C4-2B (cell line): ENCODE data around the gene LRRC49.

ENCODE experiments used
- H3K27ac ChIP-seq: fragments of 450-650 bp; 2 replicates; pipeline ENCODE4 v1.5.1; 2017
- CTCF ChIP-seq: fragments of 450-650 bp; conservative IDR thresholded peaks from 2 replicates; pipeline ENCODE4 v1.5.1; 2017; ENCODE audit warnings: mild to moderate bottlenecking
- ZFX ChIP-seq: fragments of 450-650 bp; IDR thresholded peaks from 2 replicates; pipeline ENCODE4 v1.6.1; 2017

The LRRC49 gene

DNA sequence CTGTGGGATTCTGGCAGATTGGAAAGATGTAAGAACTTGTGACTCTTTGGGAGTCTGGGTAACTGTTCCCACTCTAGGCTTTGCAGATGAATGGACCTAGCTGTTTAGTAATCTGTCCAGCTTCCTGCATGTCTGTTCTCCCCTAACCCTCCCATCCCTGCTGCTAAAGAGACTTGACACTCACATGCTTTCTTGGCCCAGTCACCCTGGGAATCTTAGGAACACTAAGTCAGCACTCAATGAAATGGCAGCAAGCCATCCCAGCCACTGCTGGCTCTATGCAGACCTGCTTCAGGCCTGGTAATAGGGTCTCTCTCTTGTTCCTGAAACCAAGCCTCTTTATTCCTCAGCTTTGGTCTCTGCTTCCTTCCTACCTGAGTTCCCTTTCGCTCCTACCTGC, 158.9 kb downstream of the LRRC49 start:
- no peak overlapping the region for H3K27ac ChIP-seq
- TF ChIP-seq CTCF (no peak), ZFX (no peak)

- TF ChIP-seq ZFX (no peak), CTCF (no peak)
- H3K27ac ChIP-seq: no peak overlapping the region
These were observed 159.7 kb downstream of the LRRC49 start for GRCh38 chr15:71052356-71052755.

- TF ChIP-seq ZFX (no peak), CTCF (no peak)
- no peak overlapping the region for H3K27ac ChIP-seq
These were observed 161.8 kb downstream of the LRRC49 start for GRCh38 chr15:71054286-71054952.

GRCh38 chr15:71055461-71055860, 162.8 kb downstream of the LRRC49 start:
- no peak overlapping the region for H3K27ac ChIP-seq

GRCh38 chr15:71056111-71056510, 163.5 kb downstream of the LRRC49 start:
- TF ChIP-seq ZFX (no peak), CTCF (no peak)
- no peak overlapping the region for H3K27ac ChIP-seq

More at GRCh38 chr15:71055461-71055860, 162.8 kb downstream of the LRRC49 start:
- TF ChIP-seq CTCF (no peak), ZFX (no peak)

- H3K27ac ChIP-seq: no peak overlapping the region
These were observed 164.5 kb downstream of the LRRC49 start for GRCh38 chr15:71057143-71057542.

DNA sequence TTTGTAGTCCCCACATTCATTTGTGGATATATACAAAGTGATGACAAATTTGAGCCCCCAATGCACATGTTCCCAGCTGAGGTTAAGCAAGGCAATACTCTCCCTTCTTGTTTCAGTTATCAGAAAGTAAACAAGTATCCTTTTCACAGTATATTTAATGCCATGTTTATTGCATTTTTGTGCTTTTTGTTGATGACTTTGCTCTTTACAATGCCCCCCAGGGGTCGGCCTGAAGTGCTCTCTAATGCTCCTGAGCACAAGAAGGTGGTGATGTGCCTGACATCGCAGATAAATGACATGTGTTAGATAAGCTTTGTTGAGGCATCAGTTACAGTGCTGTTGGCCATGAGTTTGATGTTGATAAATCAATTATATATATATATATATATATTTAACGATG, 165.0 kb downstream of the LRRC49 start:
- no peak for TF ChIP-seq CTCF
- TF ChIP-seq ZFX: no peak
- no peak overlapping the region for H3K27ac ChIP-seq

More at GRCh38 chr15:71057143-71057542, 164.5 kb downstream of the LRRC49 start:
- no peak for TF ChIP-seq ZFX
- TF ChIP-seq CTCF: no peak
